ENCODE data around the gene NEURL1B.
A peak's percentile ranks its signal among the peaks of the same experiment; 100 is the strongest.

The NEURL1B gene

DNA sequence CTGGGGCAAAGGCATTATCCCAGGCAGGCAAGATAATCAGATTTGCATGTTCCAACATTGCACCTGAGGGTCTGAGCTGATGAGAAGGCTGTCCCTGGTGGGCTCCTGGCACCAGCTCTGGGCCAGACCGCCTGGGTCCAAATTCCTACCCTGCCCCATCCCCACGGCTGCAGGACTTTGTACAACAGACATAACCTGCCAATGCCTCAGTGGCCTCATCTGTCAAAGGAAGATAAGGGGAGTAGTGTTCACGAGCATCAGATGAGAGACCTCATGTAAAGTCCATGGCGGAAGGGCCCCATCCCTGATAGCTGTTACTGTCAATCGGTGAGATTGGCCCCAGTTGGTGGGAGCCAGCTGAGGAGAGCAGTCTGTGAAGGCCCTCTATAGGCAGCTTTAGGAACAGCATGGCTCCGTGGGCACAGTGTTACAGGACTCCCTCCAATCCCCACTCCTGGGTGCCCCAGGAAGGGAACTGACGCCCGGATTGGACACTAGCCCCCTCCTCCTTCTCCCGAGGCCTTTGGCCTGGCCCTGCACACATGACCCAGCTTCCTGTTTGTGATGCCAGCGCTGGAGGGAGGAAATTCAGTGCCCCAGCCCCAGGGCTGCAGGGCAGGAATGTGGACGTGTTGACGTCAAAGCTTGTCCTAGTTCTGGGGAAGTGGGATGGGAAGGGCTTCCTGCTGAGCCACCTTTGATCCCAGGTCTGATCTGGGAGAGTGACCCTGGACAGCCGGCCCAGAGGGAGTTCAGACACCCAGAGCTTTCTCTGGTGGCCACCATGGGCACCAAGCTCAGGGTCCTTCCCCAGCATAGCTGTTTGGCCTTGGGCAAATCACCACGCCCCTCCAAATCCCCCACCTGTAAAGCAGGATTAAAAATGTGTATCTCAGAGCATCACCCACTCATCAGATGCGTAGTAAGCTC lies 73.7 kb downstream of the NEURL1B start:
- peak; percentile 91 for DNase-seq (ENCODE audit: low read depth, low spot score)

DNA sequence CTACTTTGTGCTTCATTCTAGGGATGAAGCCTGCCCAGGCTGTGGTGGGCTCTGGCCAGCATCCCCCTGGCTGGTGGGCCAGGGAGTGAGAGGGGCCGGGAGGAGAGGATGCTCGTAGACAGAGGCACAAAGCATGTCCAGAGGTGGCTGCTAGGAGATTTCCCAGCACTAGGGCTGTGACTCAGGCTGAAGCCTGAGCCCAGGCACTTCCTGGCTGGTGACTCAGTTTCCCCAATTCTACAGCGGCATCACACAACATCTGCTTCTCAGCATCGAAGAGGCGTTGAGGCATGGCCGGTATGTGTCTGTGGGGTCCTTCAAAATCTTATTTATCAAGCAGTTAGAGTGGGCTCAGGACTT lies 74.3 kb downstream of the NEURL1B start:
- DNase-seq (ENCODE audit: low read depth, low spot score) = no peak

DNA sequence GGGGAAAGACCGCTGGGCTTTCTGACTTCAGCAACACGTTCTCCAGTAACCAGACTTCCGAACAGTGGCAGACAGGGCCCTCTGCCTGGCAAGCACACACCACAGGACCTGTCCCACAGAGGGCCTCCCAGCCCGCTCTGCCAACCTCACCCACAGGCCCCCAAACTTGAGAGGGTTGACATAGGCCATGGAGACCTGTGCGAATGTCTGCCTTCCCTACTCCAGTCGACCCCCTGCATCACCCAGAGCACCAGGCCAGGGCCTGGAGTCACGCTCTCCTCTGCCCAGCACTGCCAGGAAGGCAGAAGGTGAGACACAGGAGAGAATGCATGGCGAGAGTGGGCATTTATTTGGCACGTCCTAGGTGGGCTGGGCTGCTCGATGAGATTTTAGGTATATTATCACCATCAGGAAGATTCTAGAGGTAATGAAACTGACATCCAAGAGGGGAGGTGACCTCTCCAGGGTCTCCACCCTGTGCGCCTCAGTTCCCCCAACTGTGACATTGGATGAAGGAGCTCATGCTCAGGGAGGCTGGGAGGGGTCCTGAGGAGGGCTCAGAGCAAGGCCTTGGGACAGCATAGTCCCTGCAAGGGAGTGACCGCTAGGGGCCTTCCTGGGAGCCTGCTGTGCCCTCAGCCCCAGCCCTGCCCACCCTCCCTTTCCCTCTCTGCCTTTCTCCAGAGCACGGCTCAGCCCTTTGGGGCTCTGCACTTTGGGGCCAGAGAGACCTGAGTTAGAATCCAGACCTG lies 75.0 kb downstream of the NEURL1B start:
- DNase-seq (ENCODE audit: low read depth, low spot score) = peak; percentile 42

DNA sequence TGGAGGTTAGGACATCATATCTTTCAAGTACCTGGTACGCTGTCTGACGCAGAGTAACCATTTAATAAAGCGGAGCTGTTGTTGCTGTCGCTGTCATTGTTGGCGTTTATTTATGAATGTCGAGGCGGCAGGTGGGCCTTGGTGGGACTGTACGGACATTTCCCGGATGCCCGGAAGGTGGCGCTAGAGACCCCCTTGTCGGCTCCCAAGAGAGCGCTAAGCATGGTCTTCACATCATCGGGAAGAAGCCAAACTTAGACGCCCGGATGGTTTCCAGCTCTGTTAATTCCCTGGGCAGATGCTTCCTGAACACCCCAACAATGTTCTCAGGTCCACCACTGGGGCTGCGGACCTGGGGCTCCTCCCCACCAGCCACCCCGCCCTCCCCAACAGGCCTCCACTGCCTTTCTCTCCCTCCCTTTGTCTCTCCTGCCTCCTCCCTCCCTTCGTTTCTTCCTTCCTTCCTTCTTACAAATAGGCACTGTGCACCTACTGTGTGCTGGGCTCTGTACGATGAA lies 75.8 kb downstream of the NEURL1B start:
- DNase-seq (ENCODE audit: low read depth, low spot score) = peak; percentile 93

DNA sequence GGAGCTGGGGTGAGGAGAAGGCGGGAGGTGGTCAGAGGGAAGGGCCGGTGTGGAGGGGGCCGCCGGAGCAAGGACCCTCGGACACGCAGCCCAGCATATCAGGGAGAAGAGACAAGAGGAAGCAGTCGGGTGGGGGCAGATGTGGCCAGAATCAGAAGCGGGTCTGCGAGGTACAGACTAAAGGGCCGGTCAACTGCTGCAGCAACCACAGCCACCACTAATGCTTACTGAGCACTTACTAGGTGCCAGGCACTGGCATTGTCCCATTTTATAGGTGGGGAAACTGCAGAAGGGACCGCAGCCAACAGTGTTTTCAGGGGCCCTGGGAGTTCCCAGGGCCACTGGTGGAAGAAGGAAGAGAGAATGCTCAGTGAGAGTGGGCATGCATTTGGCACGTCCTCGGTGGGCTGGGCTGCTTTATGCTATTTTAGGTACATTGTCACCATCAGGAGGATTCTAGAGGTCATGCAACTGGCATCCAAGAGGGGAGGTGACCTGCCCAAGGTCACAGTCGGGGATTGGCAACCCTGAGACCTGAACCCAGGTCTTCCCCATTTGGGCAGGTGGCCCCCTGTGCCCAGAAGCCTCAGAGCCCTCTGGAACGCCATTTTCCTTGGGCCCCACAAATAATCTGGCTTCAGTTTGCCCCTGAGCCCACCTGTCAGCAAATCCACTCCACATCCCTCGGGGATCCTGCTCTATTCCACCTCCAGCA lies 76.6 kb downstream of the NEURL1B start:
- DNase-seq (ENCODE audit: low read depth, low spot score) = no peak

DNA sequence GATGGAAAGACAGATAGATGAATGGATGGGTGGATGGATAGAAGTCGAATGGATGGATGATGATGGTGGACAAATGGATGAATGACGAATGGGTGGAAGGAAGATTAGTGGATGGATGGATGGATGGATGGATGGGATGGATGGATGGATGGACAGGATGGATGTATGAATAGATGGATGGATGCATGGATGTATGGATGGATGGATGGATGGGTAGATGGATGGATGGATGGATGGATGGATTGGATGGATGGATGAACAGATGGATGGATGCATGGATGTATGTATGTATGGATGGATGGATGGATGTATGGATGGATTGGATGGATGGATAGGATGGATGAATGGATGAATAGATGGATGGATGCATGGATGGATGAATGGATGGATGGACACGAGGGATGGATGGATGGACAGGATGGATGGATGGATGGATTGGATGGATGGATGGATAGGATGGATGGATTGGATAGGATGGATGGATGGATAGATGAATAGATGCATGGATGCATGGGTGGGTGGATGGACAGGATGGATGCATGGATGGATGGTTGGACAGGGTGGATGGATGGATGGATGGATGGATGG lies 77.6 kb downstream of the NEURL1B start:
- no peak for DNase-seq (ENCODE audit: low read depth, low spot score)

DNA sequence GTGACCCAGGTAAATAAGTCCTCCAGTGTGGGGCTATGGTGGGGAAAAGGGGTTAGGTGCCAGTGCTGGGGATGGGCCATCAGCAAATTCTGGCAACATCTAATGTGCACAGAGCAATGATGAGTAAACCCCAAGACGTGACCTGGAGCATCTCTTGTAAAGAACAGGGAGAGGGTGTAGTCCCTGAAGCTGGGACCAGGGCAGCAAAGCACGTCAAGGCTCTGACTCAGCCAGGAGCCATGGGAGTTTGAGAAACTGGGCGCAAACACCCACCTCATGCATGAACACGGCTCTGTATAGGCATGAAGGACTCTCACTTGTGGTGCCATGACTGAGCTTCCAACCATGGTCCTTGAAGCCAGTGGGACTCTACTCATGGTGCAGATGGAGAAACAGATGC lies 78.1 kb downstream of the NEURL1B start:
- DNase-seq (ENCODE audit: low read depth, low spot score) = no peak

DNA sequence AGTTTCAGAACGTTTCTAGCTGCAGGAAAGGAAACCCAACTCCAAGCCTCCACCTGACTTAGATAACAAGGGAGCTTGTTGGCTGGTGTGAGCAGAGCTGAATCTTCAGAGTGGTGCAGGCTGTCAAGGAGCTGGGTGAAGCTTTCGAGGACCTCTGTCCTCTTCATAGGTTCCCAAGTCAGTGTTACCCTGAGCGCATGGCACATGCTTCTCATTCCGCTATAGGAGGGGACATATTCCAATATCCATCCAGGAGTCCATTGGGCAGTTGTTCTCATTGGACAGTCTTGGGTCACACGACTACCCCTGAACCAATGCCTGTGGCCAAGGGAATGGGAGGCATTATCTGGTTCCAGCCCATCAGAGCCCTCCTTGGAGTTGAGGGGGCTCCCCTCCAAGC lies 79.6 kb downstream of the NEURL1B start:
- DNase-seq (ENCODE audit: low read depth, low spot score) = no peak

DNA sequence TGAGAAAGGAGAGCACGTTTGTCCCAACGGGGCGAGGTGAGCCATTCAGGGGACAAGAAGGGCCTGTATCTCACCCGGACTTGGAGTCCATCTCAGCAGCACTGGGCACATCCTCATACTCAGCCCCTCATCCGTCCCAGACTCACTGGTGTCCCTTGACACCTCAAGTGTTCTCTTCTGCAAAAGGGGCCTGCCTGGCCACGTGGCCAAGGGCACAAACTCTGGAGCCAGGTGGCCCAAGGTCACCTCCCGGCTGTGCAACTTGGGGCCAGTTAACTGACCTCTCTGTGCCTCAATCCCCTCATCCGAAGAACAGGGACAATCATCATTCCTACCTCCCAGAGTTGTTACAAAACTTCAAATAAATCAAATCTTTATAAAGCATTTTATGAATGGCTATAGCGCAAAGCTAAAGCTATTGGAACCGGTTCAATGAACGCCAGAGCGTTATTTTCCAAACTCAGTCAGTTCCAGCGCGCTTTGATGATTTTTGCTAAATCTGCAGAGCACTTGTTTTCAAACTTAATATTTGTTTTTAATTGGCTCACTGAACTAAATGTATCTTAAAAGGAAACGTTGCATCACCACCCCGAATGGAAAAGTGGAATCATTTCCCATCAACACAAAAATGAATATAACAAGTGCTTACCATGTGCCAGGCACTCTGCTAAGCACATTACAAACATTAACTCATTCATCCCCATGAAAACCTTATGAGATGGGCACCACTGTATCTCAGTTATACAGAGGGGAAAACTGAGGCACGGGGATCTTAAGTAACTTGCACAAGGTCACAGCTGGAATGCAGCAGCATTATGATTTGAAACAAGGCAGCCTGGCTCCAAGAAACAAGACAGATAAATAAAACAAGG lies 80.6 kb downstream of the NEURL1B start:
- no peak for DNase-seq (ENCODE audit: low read depth, low spot score)

DNA sequence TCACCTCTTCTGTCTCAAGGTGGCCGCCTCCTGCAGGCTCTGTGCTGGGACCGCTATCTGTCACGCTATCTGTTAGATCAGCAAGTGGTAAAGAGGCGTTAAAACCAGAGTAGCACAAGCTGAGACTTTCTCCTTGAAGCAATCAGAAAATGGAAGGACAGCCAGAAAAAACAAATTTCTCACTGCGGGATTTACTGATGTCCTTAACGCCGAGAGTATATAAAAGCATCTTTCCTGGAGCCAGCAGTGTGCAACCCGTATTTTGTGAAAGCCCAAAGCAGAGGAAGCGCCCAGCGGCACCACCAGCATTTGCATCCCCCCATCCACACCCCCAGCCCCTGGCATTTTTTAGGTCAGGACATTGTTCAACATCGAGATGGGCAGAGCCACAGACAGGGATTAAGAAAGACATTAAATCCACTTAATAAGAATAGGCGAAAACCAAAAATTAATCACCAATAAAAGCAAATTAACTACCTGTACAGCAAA lies 81.3 kb downstream of the NEURL1B start:
- DNase-seq (ENCODE audit: low read depth, low spot score) = no peak

DNA sequence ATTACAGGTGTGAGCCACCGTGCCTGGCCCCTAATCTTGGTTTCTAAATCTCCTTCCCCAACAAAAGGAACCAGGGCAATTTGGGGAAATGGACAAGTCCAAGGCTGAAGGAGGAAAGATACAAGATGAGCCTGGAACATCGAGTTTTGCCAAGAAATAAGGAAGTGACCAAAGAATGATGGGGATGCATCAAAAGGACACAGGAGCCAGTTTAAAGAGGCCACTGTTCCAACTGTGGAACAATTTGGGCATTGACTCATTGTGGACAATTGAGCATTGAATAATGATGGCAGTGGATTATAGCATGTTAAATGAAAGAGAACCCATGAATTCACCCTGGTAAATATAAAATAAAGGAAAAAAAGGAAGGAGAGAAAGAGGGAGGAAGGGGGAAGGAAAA lies 82.4 kb downstream of the NEURL1B start:
- no peak for DNase-seq (ENCODE audit: low read depth, low spot score)

DNA sequence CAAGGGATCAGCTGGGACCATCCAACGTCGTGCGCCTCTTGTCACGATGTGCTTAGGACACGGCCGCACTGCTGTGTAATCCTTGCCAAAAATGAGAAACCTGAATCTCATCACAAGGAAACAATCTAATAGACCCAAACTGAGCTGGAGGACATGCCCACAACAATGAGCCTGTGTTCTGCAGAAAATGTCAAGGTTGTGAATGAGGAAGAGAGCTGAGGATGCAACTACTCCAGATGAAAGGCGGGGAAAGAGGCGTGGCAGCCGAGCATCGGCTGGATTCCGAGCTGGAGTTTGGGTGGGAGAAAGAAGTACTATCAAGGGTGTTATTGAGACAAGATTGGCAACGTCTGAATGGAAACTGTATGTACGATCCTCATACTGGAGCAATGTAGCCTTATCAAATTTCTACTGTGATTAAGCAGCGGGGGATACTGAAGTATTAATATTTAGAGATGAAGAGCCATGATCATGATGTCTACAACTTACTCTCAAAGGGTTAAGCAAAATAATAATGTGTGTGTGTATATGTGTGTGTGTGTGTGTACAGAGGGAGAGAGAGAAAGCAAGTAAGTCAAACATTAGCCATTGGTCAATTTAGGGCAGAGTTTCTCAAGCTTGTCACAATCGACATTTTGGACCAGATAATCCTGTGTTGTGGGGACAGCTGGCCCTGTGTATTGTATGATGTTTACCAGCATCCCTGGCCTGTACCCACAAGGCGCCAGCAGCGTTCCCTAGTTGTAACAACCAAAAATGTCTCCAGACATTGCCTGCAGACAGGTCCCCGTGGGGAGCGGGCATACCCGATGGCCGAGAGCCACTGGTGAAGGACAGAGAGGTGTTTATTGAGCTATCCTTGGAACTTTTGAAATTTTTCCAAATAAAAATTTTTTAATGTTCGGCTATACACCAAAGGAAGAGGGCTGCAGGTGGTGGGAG lies 83.5 kb downstream of the NEURL1B start:
- no peak for DNase-seq (ENCODE audit: low read depth, low spot score)

DNA sequence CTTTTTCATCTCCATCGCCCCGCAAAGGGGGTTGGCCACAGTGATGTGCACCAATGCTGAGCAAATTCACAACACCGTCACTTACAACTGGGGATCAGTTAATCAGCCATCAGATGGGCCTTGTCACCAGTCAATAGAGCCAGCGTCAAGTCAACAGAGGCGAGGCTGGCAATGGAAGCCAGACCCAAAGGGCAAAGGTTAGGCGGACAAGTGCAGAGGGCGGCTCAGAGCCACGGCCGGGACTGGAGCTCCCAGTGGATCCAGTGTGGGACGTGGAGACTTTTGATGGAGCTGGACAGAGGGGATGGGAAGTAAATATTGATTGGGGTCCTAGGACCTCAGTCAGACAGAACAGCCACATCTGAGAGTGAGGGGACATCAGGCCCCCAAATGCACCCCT lies 84.2 kb downstream of the NEURL1B start:
- no peak for DNase-seq (ENCODE audit: low read depth, low spot score)

DNA sequence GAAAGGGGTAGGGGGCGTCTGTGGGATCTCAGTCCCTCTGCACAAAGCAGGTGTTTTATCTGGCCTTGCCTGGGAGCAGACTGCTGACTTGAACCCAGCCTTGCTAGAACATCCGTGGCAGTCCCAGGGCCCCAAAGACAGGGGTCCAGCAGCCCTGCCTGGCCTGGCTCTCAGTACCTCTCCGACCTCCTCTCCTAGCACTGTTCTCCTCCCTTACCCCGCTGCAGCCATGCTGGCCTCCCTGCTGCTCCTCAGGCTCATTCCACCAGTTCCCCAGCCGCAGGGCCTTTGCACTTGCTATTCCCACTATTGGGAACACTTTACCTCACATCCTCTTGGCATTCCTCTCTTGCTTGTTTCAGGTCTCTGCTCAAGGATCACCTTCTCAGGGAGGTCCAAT lies 84.7 kb downstream of the NEURL1B start:
- DNase-seq (ENCODE audit: low read depth, low spot score) = no peak

DNA sequence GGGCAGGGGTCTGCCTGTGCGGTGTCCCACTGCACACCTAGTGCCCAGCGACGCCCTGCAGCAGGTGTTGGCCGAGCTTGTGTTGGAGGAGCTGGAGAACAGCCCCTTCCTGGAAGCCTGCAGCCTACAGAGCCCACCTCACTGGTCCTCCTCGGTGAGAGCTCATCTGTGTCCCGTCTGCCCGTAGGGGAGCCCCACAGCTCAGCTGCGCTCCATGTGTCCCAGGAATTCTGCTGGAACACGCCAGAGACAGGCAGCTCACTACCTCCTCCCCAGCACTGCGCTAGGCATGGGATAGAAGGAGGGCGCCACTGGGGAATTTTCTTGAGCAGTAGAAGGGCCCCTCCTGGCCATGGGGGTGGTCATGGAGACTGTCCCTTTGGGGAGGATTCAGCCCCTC lies 85.9 kb downstream of the NEURL1B start:
- no peak for DNase-seq (ENCODE audit: low read depth, low spot score)

DNA sequence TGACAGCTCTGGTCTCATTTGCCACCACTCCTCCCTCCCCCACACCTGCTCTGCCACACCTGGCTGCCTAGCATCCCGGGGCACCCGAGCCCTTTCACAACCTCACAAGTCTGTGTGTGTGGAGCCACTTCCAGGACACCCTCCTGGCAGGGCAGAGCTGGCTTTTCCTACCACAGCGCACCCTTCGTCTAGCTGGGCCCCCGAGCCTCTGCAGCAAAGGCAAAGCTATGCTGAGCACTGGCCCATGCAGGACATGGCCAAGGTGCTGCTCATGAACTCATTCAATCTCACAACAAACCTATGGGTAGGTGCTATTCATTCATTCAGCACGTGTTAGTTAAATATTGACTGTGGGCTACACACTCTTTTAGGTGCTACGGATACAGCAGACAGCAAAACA lies 86.5 kb downstream of the NEURL1B start:
- no peak for DNase-seq (ENCODE audit: low read depth, low spot score)

DNA sequence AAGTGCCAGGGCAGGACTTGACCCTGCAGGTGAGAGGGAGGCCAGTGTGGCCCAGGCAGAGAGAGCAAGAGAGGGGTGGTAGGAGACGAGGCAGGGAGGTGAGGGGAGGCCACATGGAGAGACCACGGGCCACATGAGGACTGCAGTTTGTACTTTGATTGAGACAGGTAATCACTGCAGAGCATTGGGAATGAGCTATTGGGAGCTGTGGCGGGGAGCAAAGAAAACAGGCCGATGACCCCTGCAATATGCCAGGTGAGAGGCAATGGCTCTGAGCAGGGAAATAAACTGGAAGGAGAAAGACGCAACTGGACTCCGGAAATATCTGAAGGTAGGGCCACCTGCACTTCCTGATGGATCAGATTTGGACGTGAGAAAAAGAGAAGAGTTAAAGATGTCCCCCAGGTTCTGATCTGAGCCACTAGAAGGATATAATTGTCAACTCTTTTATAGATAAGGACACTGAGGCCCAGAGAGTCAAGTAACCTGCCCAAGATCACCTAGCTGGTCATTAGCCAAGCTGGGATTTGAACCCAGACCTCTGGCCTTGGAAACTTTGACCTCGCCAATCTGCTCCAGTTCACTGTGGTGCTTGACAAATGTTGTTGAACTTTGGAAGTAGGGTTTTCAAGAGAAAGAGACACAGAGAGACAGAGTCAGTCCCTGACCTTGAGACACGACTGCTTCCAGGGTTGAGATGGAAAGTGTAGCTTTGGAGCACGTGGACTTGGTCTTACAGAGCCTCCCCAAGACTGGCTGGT lies 87.6 kb downstream of the NEURL1B start:
- DNase-seq (ENCODE audit: low read depth, low spot score) = no peak

DNA sequence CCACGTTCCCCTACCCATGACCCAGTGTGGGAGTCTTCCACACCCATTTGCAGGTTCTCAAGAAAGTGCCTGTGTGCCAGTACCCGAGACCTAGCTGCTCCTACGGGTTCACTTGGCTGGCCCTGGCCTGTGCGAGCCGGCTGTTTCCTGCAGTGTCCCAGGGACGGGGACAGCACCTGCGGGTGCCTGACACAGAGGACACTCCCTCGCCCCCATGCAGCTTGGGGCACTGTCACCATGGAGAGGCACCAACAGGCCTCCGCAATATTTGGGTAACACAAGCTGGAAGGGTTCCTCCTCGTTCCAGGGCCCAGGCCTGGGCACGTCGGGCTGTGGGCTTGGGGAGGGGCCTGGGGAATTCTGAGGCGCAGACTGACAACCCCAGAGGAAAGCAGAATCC lies 88.5 kb downstream of the NEURL1B start:
- no peak for DNase-seq (ENCODE audit: low read depth, low spot score)

DNA sequence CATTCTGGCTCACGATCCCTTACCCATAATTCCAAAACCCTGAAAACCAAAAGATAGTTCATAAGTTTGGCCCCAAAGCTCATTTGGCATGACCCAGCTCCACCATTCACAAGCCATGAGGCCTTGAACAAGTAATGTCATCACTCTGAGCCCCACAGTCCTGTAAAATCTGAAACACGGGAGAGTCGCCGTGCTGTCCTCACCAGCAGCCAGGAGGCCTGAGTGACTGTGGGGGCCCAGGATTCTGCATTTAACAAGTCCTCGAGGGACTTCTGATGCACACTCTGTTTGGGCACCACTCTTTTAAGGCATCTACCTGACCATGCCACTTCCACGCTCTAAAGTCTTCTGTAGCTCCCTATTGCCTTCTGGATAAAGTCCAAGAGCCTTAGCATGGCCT lies 89.2 kb downstream of the NEURL1B start:
- DNase-seq (ENCODE audit: low read depth, low spot score) = no peak
